Epithelial cell of proximal tubule (primary cell): ENCODE data around the gene DPT. TPM values are rescaled to one million over a fixed set of nuclear protein-coding genes. Genes with fewer than 3 reads are reported as not detected.

Experiments used
- DNase-seq: peaks from one replicate; pipeline ENCODE4 v3.0.0-alpha.2; 2011; ENCODE audit warnings: low read depth
- H3K4me3 ChIP-seq: 2 replicates; pipeline ENCODE4 v1.5.1; 2011; ENCODE audit warnings: low read depth, mild to moderate bottlenecking, low read length
- total RNA-seq: library from RNA; depleted of rRNA; stranded (reverse); fragments of >200 nt; gene quantifications from 2 replicates; pipeline ENCODE4 v1.2.3, GENCODE V29; 2015
- TF ChIP-seq, protein P1 (sequence below): conservative IDR thresholded peaks from 2 replicates; pipeline ENCODE4 v1.5.1; 2012; ENCODE audit warnings: low read depth, mild to moderate bottlenecking, low read length

DPT gene
- total RNA-seq, 1 donor from 2014 or later = not detected

DNA sequence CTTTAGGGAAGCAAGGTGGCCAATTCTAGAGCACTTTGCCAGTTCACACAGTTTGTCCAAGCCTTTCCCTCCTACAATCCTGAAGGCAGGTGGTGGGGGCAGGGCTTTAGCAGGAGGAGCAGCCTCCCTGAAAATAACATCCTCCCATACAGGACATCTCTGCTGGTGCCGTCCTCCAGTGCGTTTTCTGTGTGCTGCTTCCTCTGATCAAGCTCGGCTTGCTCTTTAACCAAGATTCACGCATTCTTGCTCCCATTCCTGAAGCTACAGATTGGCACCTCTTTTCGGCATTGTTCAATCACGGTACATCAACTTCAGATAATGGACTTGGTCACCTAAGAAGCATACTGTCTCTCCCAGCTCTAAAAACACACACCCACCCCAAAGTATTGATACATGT lies 7.5 kb upstream of the DPT start:
- TF ChIP-seq, protein P1, sequence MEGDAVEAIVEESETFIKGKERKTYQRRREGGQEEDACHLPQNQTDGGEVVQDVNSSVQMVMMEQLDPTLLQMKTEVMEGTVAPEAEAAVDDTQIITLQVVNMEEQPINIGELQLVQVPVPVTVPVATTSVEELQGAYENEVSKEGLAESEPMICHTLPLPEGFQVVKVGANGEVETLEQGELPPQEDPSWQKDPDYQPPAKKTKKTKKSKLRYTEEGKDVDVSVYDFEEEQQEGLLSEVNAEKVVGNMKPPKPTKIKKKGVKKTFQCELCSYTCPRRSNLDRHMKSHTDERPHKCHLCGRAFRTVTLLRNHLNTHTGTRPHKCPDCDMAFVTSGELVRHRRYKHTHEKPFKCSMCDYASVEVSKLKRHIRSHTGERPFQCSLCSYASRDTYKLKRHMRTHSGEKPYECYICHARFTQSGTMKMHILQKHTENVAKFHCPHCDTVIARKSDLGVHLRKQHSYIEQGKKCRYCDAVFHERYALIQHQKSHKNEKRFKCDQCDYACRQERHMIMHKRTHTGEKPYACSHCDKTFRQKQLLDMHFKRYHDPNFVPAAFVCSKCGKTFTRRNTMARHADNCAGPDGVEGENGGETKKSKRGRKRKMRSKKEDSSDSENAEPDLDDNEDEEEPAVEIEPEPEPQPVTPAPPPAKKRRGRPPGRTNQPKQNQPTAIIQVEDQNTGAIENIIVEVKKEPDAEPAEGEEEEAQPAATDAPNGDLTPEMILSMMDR = no peak
- DNase-seq = peak; percentile 61
- H3K4me3 ChIP-seq = no peak overlapping the region

DNA sequence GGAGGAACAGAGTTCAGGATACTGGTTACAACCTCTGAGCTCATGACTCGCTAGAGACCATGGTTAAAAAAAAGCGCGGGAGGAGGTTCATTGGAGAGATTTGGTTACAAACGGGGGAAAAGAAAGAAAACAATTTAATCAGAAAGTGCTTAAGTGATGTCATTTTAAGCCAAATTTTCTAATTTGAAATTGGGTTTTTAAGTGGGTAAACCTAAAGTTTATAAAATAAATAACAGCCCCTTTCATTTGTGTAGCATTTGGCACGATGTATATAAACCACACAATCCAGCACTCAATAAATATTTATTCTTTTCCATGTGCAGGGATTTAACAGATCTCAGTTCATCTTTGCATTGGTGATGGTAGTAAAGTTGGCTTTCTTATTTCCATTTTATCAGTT lies 7.0 kb upstream of the DPT start:
- no peak for DNase-seq
- TF ChIP-seq, protein P1 = no peak

DNA sequence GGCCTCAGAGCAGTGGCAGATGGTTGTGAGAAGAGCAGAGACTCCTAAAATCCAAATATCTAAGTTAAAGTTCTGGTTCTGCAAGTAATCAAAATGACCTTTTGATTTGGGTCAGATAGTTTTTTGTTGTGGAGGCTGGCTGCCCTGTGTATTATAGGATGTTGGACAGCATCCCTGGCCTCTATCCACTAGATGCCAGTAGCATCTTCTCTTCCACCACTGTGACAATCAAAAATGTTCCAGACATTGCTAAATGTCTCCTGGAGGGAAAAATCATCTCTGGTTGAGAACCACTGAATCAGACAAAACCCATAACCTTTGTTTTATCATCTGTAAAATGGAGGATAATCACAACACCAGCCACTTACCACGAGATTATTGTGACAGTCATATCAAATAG lies 5.9 kb upstream of the DPT start:
- no peak overlapping the region for H3K4me3 ChIP-seq
- DNase-seq = no peak
- TF ChIP-seq, protein P1 = peak; percentile 61

More for the DNA sequence above, 7.0 kb upstream of the DPT start:
- H3K4me3 ChIP-seq = no peak overlapping the region

DNA sequence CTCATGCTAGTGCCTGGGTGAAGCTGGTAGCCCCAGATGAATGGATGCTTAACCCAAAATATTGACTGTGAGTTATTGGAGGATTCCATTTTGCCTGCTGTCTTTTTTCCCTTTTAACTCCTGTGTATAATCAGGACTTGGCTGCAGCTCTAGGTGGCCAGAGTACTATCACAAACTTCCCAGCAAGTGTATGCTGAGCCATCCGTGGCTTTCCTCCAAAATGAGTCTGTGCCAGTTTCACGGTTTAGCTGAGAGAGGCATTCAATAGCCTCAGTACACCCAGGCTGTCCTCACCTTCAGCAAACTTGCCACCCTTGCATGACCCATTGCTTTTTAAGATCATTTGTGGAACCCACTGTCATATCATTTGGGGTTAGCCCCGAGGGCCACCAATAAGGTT lies 5.3 kb upstream of the DPT start:
- no peak for DNase-seq
- TF ChIP-seq, protein P1 = no peak
- H3K4me3 ChIP-seq = no peak overlapping the region

DNA sequence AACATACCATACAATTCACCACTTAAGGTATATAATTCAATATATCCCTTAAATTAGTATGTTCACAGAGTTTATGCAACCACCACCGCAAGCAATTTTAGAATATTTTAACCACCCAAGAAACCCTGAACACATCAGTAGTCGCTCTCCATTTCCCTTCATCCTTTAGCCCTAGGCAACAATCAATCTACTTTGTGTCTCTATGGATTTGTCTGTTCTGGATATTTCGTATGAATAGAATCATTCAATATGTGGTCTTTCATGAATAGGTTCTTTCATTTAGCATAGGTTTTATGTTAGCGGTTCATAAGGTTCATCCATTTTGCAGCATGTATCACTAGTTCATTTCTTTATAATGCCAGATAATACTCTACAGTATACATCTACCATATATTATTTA lies 4.2 kb upstream of the DPT start:
- no peak for DNase-seq
- TF ChIP-seq, protein P1 = no peak
- no peak overlapping the region for H3K4me3 ChIP-seq

DNA sequence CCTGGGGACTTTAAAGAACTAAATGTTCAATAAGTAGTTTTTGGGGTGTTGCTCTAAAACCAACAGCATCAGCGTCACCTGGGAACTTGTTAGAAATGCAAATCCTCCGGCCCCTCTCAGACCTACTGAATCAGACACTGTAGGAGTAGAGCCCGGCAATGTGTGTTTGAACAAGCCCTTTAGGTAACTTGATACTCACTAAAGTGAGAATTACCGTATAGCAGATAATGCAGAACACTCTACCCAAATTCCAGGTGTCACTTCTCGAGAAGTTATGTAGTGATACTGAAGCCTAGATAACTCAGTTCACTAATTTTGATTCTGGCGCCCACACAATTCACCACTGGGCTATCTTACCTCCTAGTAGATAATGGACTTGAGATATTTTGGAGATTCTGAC lies 3.7 kb upstream of the DPT start:
- DNase-seq = no peak
- TF ChIP-seq, protein P1 = no peak
- H3K4me3 ChIP-seq = no peak overlapping the region

DNA sequence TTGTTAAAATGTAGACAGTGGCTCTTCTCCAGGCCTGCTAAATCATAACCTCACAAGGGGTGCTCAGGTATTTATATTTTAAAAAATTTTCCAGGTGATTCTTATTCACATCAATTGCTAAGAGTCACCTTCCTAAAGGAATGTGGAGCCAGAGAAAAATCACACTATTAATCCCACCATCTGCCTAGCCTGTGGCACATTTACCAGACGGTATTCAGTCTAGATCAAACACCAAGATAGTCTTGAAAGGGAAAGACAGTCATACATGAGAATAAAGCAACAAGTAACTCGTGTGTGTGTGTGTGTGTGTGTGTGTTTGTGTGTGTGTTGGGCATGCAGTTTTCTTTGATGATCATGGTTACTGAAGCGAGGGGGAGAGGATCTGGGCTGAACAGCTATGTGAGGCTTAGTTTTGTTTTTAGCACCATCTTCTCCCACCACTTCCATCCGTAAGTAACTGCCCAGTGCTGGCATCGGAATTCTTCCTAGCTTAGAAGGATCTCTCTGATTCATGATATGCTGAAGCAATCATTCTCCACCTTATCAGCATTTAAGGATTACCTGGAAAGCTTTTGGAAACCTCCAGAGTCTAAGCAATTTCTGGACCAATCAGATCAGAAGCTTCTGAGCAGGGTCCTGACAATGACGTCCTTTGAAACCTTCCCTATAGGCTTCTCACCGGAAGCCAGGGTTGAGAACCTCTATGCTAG lies 2.4 kb upstream of the DPT start:
- TF ChIP-seq, protein P1 = no peak

More for the DNA sequence above, 2.4 kb upstream of the DPT start:
- H3K4me3 ChIP-seq = no peak overlapping the region
- no peak for DNase-seq
